GM23338 (cell line): ENCODE results near the gene DIO1. TPM values are rescaled to one million over a fixed set of nuclear protein-coding genes. Genes with fewer than 3 reads are reported as not detected.

Source experiments
- ATAC-seq: fragments of 200-7000 bp; cut with Tn5 transposase; 3 replicates; pipeline ENCODE4 v1.9.1; 2020
- DNase-seq: peaks from one replicate; pipeline ENCODE4 v3.0.0-alpha.2; 2015; ENCODE audit warnings: low spot score
- H2AFZ ChIP-seq: fragments of 200-600 bp; sonication (generic); 2 replicates; pipeline ENCODE4 v1.8.0; 2016; ENCODE audit warnings: antibody characterized with exemption, mild to moderate bottlenecking, moderate library complexity
- H3F3A ChIP-seq: fragments of 200-600 bp; sonication (generic); replicated peaks from 2 replicates; pipeline ENCODE4 v1.8.0; 2017; ENCODE audit warnings: antibody characterized with exemption, mixed run types, low read depth
- H3K27ac ChIP-seq: fragments of 200-600 bp; sonication (generic); 2 replicates; pipeline ENCODE4 v1.6.1; 2016; ENCODE audit warnings: low read depth
- H3K27me3 ChIP-seq: fragments of 200-600 bp; sonication (generic); 2 replicates; pipeline ENCODE4 v1.8.0; 2016; ENCODE audit warnings: mild to moderate bottlenecking, mixed run types, moderate library complexity; ENCODE audit not compliant: insufficient read depth
- H3K36me3 ChIP-seq: fragments of 200-600 bp; sonication (generic); 2 replicates; pipeline ENCODE4 v1.8.0; 2016; ENCODE audit warnings: mild to moderate bottlenecking; ENCODE audit not compliant: insufficient read depth
- H3K4me1 ChIP-seq: fragments of 200-600 bp; sonication (generic); 2 replicates; pipeline ENCODE4 v1.8.0; 2016; ENCODE audit warnings: mild to moderate bottlenecking, moderate library complexity; ENCODE audit not compliant: insufficient read depth
- H3K4me2 ChIP-seq: fragments of 200-600 bp; sonication (generic); 2 replicates; pipeline ENCODE4 v1.7.1; 2017; ENCODE audit warnings: mixed run types
- H3K4me3 ChIP-seq: fragments of 200-600 bp; sonication (generic); 2 replicates; pipeline ENCODE4 v1.6.1; 2016; ENCODE audit warnings: mixed run types
- H3K79me2 ChIP-seq: fragments of 200-600 bp; sonication (generic); replicated peaks from 2 replicates; pipeline ENCODE4 v1.8.0; 2017; ENCODE audit warnings: mild to moderate bottlenecking; ENCODE audit not compliant: insufficient read depth
- H3K9me2 ChIP-seq: fragments of 200-600 bp; sonication (generic); 2 replicates; pipeline ENCODE4 v1.8.0; 2017; ENCODE audit not compliant: insufficient read depth
- H4K20me1 ChIP-seq: fragments of 200-600 bp; sonication (generic); replicated peaks from 2 replicates; pipeline ENCODE4 v1.8.0; 2017; ENCODE audit warnings: mild to moderate bottlenecking; ENCODE audit not compliant: insufficient read depth
- H3K27ac Mint-ChIP-seq: 2 replicates; pipeline ENCODE4 v1.8.0; 2020; ENCODE audit warnings: inconsistent platforms, mild to moderate bottlenecking, moderate library complexity, mixed read lengths
- H3K27me3 Mint-ChIP-seq: 3 replicates; pipeline ENCODE4 v1.8.0; 2022; ENCODE audit warnings: low read depth, mild to moderate bottlenecking, moderate library complexity, mixed read lengths, inconsistent platforms; ENCODE audit not compliant: insufficient read depth, poor library complexity
- H3K36me3 Mint-ChIP-seq: 3 replicates; pipeline ENCODE4 v1.8.0; 2021; ENCODE audit warnings: low read depth, mild to moderate bottlenecking, inconsistent platforms, moderate library complexity, mixed read lengths
- H3K4me1 Mint-ChIP-seq: 3 replicates; pipeline ENCODE4 v1.8.0; 2020; ENCODE audit warnings: mild to moderate bottlenecking, inconsistent platforms, mixed read lengths
- H3K4me3 Mint-ChIP-seq: 3 replicates; pipeline ENCODE4 v1.8.0; 2021; ENCODE audit warnings: moderate library complexity, mild to moderate bottlenecking, inconsistent platforms, mixed read lengths
- H3K9me3 Mint-ChIP-seq: 3 replicates; pipeline ENCODE4 v1.8.0; 2020; ENCODE audit warnings: moderate library complexity, mild to moderate bottlenecking, inconsistent platforms, mixed read lengths
- CREB1 ChIP-seq: fragments of 250-450 bp; sonication (Bioruptor Pico); IDR thresholded peaks from 2 replicates; pipeline ENCODE4 v1.5.0; 2020; ENCODE audit warnings: low read depth, mild to moderate bottlenecking, moderate library complexity
- EZH2 ChIP-seq: fragments of 200-600 bp; sonication (generic); IDR thresholded peaks from one replicate; pipeline ENCODE4 v1.8.0; 2017; ENCODE audit warnings: antibody characterized with exemption, mild to moderate bottlenecking, low read depth; ENCODE audit not compliant: unreplicated experiment
- EZH2phosphoT487 ChIP-seq: fragments of 200-600 bp; sonication (generic); IDR thresholded peaks from one replicate; pipeline ENCODE4 v1.8.1; 2018; ENCODE audit warnings: antibody characterized with exemption; ENCODE audit not compliant: unreplicated experiment
- JUNB ChIP-seq: IDR thresholded peaks from one replicate; pipeline ENCODE4 v1.6.1; 2016; ENCODE audit warnings: antibody characterized with exemption; ENCODE audit not compliant: unreplicated experiment
- NANOG ChIP-seq: IDR thresholded peaks from 2 replicates; pipeline ENCODE4 v1.6.1; 2016; ENCODE audit warnings: antibody characterized with exemption, borderline replicate concordance
- POLR2AphosphoS5 ChIP-seq: IDR thresholded peaks from 2 replicates; pipeline ENCODE4 v1.6.1; 2016; ENCODE audit warnings: antibody characterized with exemption, low read depth
- STAT1 ChIP-seq: IDR thresholded peaks from one replicate; pipeline ENCODE4 v1.6.1; 2016; ENCODE audit warnings: antibody characterized with exemption; ENCODE audit not compliant: unreplicated experiment
- polyA plus RNA-seq: library from polyadenylated mRNA; unstranded; fragments of >200 nt; fragmentation: Nextera tagmentation; extraction: Ambion mirVana; gene quantifications from 2 replicates; pipeline ENCODE4 v1.2.1, GENCODE V29; 2016
- total RNA-seq: library from RNA; depleted of rRNA; stranded (reverse); fragments of >200 nt; shearing (Covaris generic); gene quantifications from 2 replicates; pipeline ENCODE4 v1.2.3, GENCODE V29; 2014
- TF ChIP-seq, protein P1 (sequence below): IDR thresholded peaks from one replicate; pipeline ENCODE4 v1.6.1; 2018; ENCODE audit warnings: antibody characterized with exemption; ENCODE audit not compliant: unreplicated experiment
- TF ChIP-seq, protein P2 (sequence below), 2 experiments: fragments of 200-600 bp in 1 of 2; sonication (generic) in 1 of 2; conservative IDR thresholded peaks; 2 replicates each; pipeline versions ENCODE4 v1.5.1 to v1.6.1; 2016 to 2017; ENCODE audit warnings: antibody characterized with exemption in 2 of 2, low read depth in 2 of 2, mild to moderate bottlenecking in 2 of 2, moderate library complexity in 1 of 2
- TF ChIP-seq, protein P3 (sequence below): IDR thresholded peaks from 2 replicates; pipeline ENCODE4 v1.6.1; 2016; ENCODE audit warnings: antibody characterized with exemption

The DIO1 gene
- total and polyA plus RNA-seq, 2 experiments from 2014 or later = 0.27 TPM; not detected in 1

DNA sequence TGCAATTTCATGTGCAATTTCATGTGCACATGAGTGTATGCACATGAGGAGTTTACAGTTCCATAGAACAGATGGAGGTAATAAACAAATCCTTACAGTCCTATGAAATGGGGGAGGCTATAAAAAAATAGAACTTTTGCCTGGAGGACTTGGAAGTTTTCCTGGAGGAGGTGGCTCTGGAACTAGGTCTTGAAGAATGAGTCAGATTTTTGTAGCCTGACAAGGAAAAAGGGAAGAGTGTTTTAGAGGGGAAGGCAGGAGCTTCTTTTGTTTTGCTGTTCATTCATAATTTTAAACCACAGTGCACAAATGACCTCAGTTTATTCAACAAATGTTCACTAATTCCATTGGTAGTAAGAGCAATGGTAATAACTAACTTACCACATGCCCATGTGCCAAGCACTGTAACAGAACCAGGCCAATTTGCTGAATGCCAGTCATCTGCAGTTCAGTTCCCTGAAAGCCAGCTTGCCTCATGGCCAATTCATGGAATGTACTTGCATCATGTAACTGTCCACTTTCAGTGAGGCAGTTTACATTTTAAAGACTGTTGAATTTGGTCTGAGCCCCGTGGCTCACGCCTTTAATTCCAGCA is 2.7 kb downstream of the DIO1 start (continued):
- TF ChIP-seq, protein P1, sequence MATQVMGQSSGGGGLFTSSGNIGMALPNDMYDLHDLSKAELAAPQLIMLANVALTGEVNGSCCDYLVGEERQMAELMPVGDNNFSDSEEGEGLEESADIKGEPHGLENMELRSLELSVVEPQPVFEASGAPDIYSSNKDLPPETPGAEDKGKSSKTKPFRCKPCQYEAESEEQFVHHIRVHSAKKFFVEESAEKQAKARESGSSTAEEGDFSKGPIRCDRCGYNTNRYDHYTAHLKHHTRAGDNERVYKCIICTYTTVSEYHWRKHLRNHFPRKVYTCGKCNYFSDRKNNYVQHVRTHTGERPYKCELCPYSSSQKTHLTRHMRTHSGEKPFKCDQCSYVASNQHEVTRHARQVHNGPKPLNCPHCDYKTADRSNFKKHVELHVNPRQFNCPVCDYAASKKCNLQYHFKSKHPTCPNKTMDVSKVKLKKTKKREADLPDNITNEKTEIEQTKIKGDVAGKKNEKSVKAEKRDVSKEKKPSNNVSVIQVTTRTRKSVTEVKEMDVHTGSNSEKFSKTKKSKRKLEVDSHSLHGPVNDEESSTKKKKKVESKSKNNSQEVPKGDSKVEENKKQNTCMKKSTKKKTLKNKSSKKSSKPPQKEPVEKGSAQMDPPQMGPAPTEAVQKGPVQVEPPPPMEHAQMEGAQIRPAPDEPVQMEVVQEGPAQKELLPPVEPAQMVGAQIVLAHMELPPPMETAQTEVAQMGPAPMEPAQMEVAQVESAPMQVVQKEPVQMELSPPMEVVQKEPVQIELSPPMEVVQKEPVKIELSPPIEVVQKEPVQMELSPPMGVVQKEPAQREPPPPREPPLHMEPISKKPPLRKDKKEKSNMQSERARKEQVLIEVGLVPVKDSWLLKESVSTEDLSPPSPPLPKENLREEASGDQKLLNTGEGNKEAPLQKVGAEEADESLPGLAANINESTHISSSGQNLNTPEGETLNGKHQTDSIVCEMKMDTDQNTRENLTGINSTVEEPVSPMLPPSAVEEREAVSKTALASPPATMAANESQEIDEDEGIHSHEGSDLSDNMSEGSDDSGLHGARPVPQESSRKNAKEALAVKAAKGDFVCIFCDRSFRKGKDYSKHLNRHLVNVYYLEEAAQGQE = no peak
- TF ChIP-seq EZH2phosphoT487 = no peak
- TF ChIP-seq, protein P2, sequence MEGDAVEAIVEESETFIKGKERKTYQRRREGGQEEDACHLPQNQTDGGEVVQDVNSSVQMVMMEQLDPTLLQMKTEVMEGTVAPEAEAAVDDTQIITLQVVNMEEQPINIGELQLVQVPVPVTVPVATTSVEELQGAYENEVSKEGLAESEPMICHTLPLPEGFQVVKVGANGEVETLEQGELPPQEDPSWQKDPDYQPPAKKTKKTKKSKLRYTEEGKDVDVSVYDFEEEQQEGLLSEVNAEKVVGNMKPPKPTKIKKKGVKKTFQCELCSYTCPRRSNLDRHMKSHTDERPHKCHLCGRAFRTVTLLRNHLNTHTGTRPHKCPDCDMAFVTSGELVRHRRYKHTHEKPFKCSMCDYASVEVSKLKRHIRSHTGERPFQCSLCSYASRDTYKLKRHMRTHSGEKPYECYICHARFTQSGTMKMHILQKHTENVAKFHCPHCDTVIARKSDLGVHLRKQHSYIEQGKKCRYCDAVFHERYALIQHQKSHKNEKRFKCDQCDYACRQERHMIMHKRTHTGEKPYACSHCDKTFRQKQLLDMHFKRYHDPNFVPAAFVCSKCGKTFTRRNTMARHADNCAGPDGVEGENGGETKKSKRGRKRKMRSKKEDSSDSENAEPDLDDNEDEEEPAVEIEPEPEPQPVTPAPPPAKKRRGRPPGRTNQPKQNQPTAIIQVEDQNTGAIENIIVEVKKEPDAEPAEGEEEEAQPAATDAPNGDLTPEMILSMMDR (conservative IDR thresholded peaks at IDR 0.05; ENCODE audit: low read depth in 2 of 2) = no peak
- TF ChIP-seq POLR2AphosphoS5 = no peak
- TF ChIP-seq, protein P3, sequence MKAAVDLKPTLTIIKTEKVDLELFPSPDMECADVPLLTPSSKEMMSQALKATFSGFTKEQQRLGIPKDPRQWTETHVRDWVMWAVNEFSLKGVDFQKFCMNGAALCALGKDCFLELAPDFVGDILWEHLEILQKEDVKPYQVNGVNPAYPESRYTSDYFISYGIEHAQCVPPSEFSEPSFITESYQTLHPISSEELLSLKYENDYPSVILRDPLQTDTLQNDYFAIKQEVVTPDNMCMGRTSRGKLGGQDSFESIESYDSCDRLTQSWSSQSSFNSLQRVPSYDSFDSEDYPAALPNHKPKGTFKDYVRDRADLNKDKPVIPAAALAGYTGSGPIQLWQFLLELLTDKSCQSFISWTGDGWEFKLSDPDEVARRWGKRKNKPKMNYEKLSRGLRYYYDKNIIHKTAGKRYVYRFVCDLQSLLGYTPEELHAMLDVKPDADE = no peak
- no peak for TF ChIP-seq CREB1 (CRISPR knock-in tag)
- TF ChIP-seq STAT1 = no peak
- TF ChIP-seq NANOG = no peak

DNA sequence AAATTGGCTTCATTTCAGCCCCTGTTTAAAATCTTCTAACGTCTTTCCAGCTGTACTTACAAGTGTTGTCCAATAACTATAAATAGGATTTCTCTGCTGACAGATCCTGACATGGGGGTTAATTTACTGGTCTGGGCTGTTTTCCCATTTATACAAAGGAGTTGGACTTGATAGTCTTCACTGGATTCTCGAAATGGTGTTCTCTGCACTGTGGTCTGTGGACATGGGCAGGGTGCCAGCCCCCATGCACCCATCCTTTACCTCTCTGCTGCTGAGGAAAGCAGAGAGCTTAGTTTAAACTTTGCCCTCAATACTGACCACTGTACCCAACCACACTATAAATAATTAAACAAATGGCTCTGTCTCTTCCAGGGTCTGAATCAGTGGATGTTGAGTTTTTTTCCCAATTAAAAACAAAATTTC is 5.2 kb downstream of the DIO1 start:
- Histone ChIP-seq H3K9me2 (no peaks in the 10 kb centered on the region), H3K27ac (no peak overlapping the region), H3K27me3 (no peaks in the 10 kb centered on the region), H3K36me3 (no peaks in the 10 kb centered on the region), H2AFZ (no peak overlapping the region), H4K20me1 (no peaks in the 10 kb centered on the region), H3K4me1 (no peaks in the 10 kb centered on the region), H3F3A (no peaks in the 10 kb centered on the region), H3K79me2 (no peaks in the 10 kb centered on the region), H3K4me3 (no peak overlapping the region), H3K4me2 (no peak overlapping the region)
- no peak overlapping the region for H3K4me3 Mint-ChIP-seq
- peaks cover 2% of the 10 kb centered on the region for H3K27me3 Mint-ChIP-seq
- H3K9me3 Mint-ChIP-seq = no peaks in the 10 kb centered on the region
- H3K36me3 Mint-ChIP-seq = no peaks in the 10 kb centered on the region
- DNase-seq = no peak
- H3K27ac Mint-ChIP-seq = no peak overlapping the region
- H3K4me1 Mint-ChIP-seq = no peaks in the 10 kb centered on the region; the same call in 2 of the 3 replicates
- no peak for ATAC-seq
- TF ChIP-seq, protein P2 (conservative IDR thresholded peaks at IDR 0.05; ENCODE audit: low read depth in 2 of 2) = no peak
- TF ChIP-seq STAT1 = no peak
- TF ChIP-seq EZH2phosphoT487 = no peak
- no peak for TF ChIP-seq CREB1 (CRISPR knock-in tag)
- TF ChIP-seq NANOG = no peak
- TF ChIP-seq, protein P1 = no peak
- TF ChIP-seq JUNB = no peak
- no peak for TF ChIP-seq EZH2
- no peak for TF ChIP-seq POLR2AphosphoS5
